Measurements from ENCODE around the gene FAM241A. TPM values are rescaled to one million over a fixed set of nuclear protein-coding genes. Genes with fewer than 3 reads are reported as not detected.
"Not testable (repeated sequence)": the region's sequence is repeated elsewhere in the genome, so short reads cannot be mapped to it uniquely, and the experiment has no call there.

Gene FAM241A
- total RNA-seq, 2 donors from 2014 or later = 2.8 to 3.7 TPM

GRCh38 chr4:112144546-112145325, 518 bp upstream of the FAM241A start:
- H3K4me3 Mint-ChIP-seq = peak overlapping the region; percentile 55
- H3K36me3 Mint-ChIP-seq (ENCODE audit: low read depth) = peaks cover 4% of the 10 kb centered on the region
- no peaks in the 10 kb centered on the region for H3K9me3 ChIP-seq (ENCODE audit: control insufficient read depth, low read length, poor library complexity, severe bottlenecking)
- DNase-seq = no peak
- H3K4me1 Mint-ChIP-seq = peaks cover 36% of the 10 kb centered on the region
- peak overlapping the region; percentile 30 for H3K27ac Mint-ChIP-seq
- no peak for ATAC-seq
- H3K27me3 Mint-ChIP-seq = no peaks in the 10 kb centered on the region

GRCh38 chr4:112145790-112146501, 692 bp downstream of the FAM241A start:
- peak; percentile 52 to 67 (median 53) for DNase-seq
- H3K9me3 ChIP-seq (ENCODE audit: control insufficient read depth, low read length, poor library complexity, severe bottlenecking) = no peaks in the 10 kb centered on the region
- Mint-ChIP-seq H3K27ac (peak overlapping the region; percentile 95), H3K36me3 (ENCODE audit: low read depth) (peaks cover 4% of the 10 kb centered on the region), H3K27me3 (no peaks in the 10 kb centered on the region), H3K4me3 (peak overlapping the region; percentile 96), H3K4me1 (peaks cover 39% of the 10 kb centered on the region)
- ATAC-seq = peak; percentile 78

DNA sequence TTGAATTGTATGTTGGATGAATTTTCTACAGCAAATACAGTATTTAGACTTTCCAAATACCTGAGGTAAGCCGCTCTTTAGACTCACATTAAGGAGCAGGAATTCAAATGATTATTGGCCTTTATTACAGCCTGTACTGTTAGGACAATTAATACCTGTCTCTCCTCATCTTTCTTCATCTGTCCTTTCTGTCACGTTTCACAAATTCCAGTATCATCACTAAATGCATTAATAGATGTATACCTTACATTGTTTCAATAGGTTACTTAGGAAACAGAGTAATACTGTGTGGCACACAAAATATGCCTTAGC, 1.2 kb downstream of the FAM241A start:
- Mint-ChIP-seq H3K27ac (peak overlapping the region; percentile 95), H3K4me3 (peak overlapping the region; percentile 96), H3K27me3 (no peaks in the 10 kb centered on the region), H3K4me1 (peaks cover 42% of the 10 kb centered on the region), H3K36me3 (ENCODE audit: low read depth) (peaks cover 4% of the 10 kb centered on the region)
- DNase-seq (no peak), ATAC-seq (no peak)
- H3K9me3 ChIP-seq (ENCODE audit: control insufficient read depth, low read length, poor library complexity, severe bottlenecking) = no peaks in the 10 kb centered on the region

- no peak for DNase-seq
- Mint-ChIP-seq H3K4me3 (peak overlapping the region; percentile 96), H3K27me3 (no peaks in the 10 kb centered on the region), H3K27ac (peak overlapping the region; percentile 95), H3K4me1 (peaks cover 47% of the 10 kb centered on the region), H3K36me3 (ENCODE audit: low read depth) (peaks cover 6% of the 10 kb centered on the region)
- ATAC-seq = no peak
- no peaks in the 10 kb centered on the region for H3K9me3 ChIP-seq (ENCODE audit: control insufficient read depth, low read length, poor library complexity, severe bottlenecking)
Observed at GRCh38 chr4:112147697-112148096, 2.4 kb downstream of the FAM241A start.

DNA sequence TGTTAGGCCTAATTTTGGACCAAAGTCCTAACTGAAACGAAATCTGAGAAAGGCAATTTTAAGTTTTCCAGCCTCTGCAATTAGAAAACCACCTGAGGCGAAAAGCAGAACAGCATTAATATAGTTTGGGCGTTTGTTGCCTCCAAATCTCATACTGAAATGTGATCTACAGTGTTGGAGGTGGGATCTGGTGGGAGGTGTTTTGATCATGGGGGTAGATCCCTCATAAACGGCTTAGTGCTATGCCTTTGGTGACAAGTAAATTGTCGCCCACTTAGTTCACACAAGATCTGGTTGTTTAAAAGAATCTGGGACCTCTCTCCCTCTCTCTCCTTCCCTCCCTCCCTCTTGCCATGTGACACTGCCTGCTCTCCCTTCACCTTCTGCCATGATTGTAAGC, 5.7 kb downstream of the FAM241A start:
- no peak for ATAC-seq
- Mint-ChIP-seq H3K4me3 (peak overlapping the region; percentile 43), H3K4me1 (peaks cover 52% of the 10 kb centered on the region), H3K27ac (no peak overlapping the region), H3K27me3 (no peaks in the 10 kb centered on the region), H3K36me3 (ENCODE audit: low read depth) (peaks cover 6% of the 10 kb centered on the region)
- H3K9me3 ChIP-seq (ENCODE audit: control insufficient read depth, low read length, poor library complexity, severe bottlenecking) = no peaks in the 10 kb centered on the region
- DNase-seq = no peak

DNA sequence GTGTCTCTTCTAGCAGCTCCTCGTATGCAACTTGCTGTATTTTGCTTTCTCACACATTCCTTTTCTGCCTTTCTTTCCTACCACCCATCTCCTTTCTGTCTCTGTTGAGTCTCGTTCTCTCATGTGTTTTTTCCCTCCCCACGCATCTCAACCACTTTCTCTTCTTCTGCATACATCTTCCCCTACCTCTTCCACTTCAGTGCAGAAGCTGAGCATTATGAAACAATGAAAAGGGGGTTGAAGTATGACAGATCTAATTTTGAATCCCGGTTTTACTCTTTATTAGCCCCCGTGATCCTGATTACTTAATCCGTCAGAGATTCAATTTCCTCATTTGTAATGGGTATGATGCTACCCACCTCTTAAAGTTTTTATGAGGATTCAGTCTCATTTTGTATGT, 7.3 kb downstream of the FAM241A start:
- H3K36me3 Mint-ChIP-seq (ENCODE audit: low read depth) = peaks cover 4% of the 10 kb centered on the region
- no peaks in the 10 kb centered on the region for H3K9me3 ChIP-seq (ENCODE audit: control insufficient read depth, low read length, poor library complexity, severe bottlenecking)
- H3K4me3 Mint-ChIP-seq = peak overlapping the region; percentile 65
- ATAC-seq (no peak), DNase-seq (no peak)
- H3K27ac Mint-ChIP-seq = peak overlapping the region; percentile 87
- H3K4me1 Mint-ChIP-seq = peaks cover 46% of the 10 kb centered on the region
- no peaks in the 10 kb centered on the region for H3K27me3 Mint-ChIP-seq

GRCh38 chr4:112153211-112153791, 8.0 kb downstream of the FAM241A start:
- H3K27ac Mint-ChIP-seq = peak overlapping the region; percentile 87
- peak overlapping the region; percentile 80 for H3K4me3 Mint-ChIP-seq
- H3K36me3 Mint-ChIP-seq (ENCODE audit: low read depth) = peaks cover 2% of the 10 kb centered on the region
- no peaks in the 10 kb centered on the region for H3K9me3 ChIP-seq (ENCODE audit: control insufficient read depth, low read length, poor library complexity, severe bottlenecking)
- peak; percentile 44 for ATAC-seq
- H3K4me1 Mint-ChIP-seq = peaks cover 40% of the 10 kb centered on the region
- DNase-seq = no peak
- no peaks in the 10 kb centered on the region for H3K27me3 Mint-ChIP-seq

DNA sequence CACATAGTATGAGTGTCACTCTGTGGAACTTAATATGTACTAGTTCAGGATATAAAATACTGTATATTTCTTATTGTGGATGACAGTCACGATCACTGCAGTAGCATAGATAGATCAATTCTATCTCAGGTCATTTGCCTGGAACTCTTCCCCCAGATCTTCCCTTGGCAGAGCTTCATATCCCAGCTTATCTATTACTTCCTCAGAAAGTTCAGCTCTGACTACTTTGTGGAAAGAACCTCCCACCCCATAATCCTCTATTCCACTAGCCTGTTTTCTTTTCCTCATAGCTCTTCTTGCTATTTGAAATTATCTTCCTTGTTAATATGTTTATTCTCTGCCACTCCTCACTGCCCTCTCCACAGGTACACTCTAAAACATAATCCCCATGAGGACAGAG, 10.9 kb downstream of the FAM241A start:
- no peaks in the 10 kb centered on the region for H3K9me3 ChIP-seq (ENCODE audit: control insufficient read depth, low read length, poor library complexity, severe bottlenecking)
- Mint-ChIP-seq H3K4me3 (no peak overlapping the region), H3K27ac (peak overlapping the region; percentile 67), H3K4me1 (peaks cover 38% of the 10 kb centered on the region), H3K36me3 (ENCODE audit: low read depth) (peaks cover 2% of the 10 kb centered on the region), H3K27me3 (no peaks in the 10 kb centered on the region)
- DNase-seq (no peak), ATAC-seq (no peak)

DNA sequence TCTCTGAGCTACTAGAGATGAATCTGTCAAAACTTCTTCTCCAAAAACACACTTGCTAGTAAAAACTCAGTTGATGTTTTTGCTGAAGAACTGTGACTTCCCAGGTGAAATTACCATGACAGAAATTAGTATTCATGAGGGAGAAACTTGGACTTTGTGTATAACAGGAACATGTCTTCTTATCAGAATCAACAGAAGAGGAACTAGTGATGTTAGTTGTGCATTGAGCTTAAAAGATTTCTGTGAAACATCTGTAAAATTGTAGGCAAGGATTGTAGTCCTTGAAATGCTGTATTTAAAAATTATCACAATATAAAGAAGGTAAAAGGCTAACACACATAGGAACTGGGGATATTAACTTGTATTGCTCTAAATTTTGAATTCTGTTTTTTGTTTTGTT, 11.3 kb downstream of the FAM241A start:
- H3K9me3 ChIP-seq (ENCODE audit: control insufficient read depth, low read length, poor library complexity, severe bottlenecking) = no peaks in the 10 kb centered on the region
- DNase-seq = no peak
- Mint-ChIP-seq H3K4me3 (no peak overlapping the region), H3K36me3 (ENCODE audit: low read depth) (peaks cover 2% of the 10 kb centered on the region), H3K4me1 (peaks cover 34% of the 10 kb centered on the region), H3K27me3 (no peaks in the 10 kb centered on the region), H3K27ac (peak overlapping the region; percentile 67)
- ATAC-seq = no peak

DNA sequence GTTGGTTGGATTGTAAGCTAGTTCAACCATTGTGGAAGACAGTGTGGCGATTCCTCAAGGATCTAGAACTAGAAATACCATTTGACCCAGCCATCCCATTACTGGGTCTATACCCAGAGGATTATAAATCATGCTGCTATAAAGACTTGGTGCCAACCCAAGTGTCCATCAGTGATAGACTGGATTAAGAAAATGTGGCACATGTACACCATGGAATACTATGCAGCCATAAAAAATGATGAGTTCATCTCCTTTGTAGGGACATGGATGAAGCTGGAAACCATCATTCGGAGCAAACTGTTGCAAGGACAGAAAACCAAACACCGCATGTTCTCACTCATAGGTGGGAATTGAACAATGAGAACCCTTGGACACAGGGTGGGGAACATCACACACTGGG, 18.5 kb downstream of the FAM241A start:
- H3K36me3 Mint-ChIP-seq (ENCODE audit: low read depth); H3K4me3 Mint-ChIP-seq; DNase-seq; ATAC-seq; H3K9me3 ChIP-seq (ENCODE audit: control insufficient read depth, low read length, poor library complexity, severe bottlenecking); H3K27me3 Mint-ChIP-seq: not testable (repeated sequence)
- H3K27ac Mint-ChIP-seq = peak overlapping the region; percentile 27
- H3K4me1 Mint-ChIP-seq = peaks cover 22% of the 10 kb centered on the region

GRCh38 chr4:112167794-112168193, 22.5 kb downstream of the FAM241A start:
- Mint-ChIP-seq H3K27me3 (no peaks in the 10 kb centered on the region), H3K4me3 (peak overlapping the region; percentile 52), H3K36me3 (ENCODE audit: low read depth) (no peaks in the 10 kb centered on the region), H3K27ac (peak overlapping the region; percentile 91), H3K4me1 (peaks cover 25% of the 10 kb centered on the region)
- no peaks in the 10 kb centered on the region for H3K9me3 ChIP-seq (ENCODE audit: control insufficient read depth, low read length, poor library complexity, severe bottlenecking)
- DNase-seq (peak in 2 of 3 donors; percentile 37 to 38), ATAC-seq (peak; percentile 98)

- Mint-ChIP-seq H3K27ac (peak overlapping the region; percentile 91), H3K36me3 (ENCODE audit: low read depth) (no peaks in the 10 kb centered on the region), H3K27me3 (no peaks in the 10 kb centered on the region), H3K4me1 (peaks cover 28% of the 10 kb centered on the region), H3K4me3 (no peak overlapping the region)
- no peak for DNase-seq
- H3K9me3 ChIP-seq (ENCODE audit: control insufficient read depth, low read length, poor library complexity, severe bottlenecking) = no peaks in the 10 kb centered on the region
- ATAC-seq = no peak
Observed at GRCh38 chr4:112168719-112169500, 23.7 kb downstream of the FAM241A start.

GRCh38 chr4:112170451-112170993, 25.3 kb downstream of the FAM241A start:
- H3K9me3 ChIP-seq (ENCODE audit: control insufficient read depth, low read length, poor library complexity, severe bottlenecking) = no peaks in the 10 kb centered on the region
- no peaks in the 10 kb centered on the region for H3K36me3 Mint-ChIP-seq (ENCODE audit: low read depth)
- ATAC-seq = no peak
- peak overlapping the region; percentile 63 for H3K4me3 Mint-ChIP-seq
- no peaks in the 10 kb centered on the region for H3K27me3 Mint-ChIP-seq
- H3K4me1 Mint-ChIP-seq = peaks cover 32% of the 10 kb centered on the region
- no peak for DNase-seq
- peak overlapping the region; percentile 91 for H3K27ac Mint-ChIP-seq

Measured in T-helper 17 cell (primary cell).